ENCODE results near the gene PRPF19.

- no peak for TF ChIP-seq POLR2A (IDR thresholded peaks at IDR 0.05; ENCODE audit: control extremely low read depth in 1 of 2, low read depth in 2 of 2, low read length in 2 of 2)
- no peak for TF ChIP-seq EP300 (IDR thresholded peaks at IDR 0.05; ENCODE audit: borderline replicate concordance in 1 of 2, low read depth in 2 of 2, low read length in 2 of 2)
- TF ChIP-seq CTCF (IDR thresholded peaks at IDR 0.05; ENCODE audit: control extremely low read depth in 1 of 3, insufficient read depth in 1 of 3, low read depth in 1 of 3, low read length in 3 of 3), result no peak
- no peak for TF ChIP-seq CEBPB (IDR thresholded peaks at IDR 0.05; ENCODE audit: low read depth, low read length)
- no peak for TF ChIP-seq JUND (IDR thresholded peaks at IDR 0.05; ENCODE audit: low read length)
- no peak for TF ChIP-seq POLR2AphosphoS5 (IDR thresholded peaks at IDR 0.05; ENCODE audit: low read depth, low read length)
- no peak for TF ChIP-seq FOSL1 (IDR thresholded peaks at IDR 0.05; ENCODE audit: insufficient read depth, low read depth, low read length)
- no peak for TF ChIP-seq CREB1 (IDR thresholded peaks at IDR 0.05)
- TF ChIP-seq POU5F1 (IDR thresholded peaks at IDR 0.05; ENCODE audit: low read depth, low read length), result no peak
- TF ChIP-seq MAX (IDR thresholded peaks at IDR 0.05), result no peak
- no peak for TF ChIP-seq KDM1A (IDR thresholded peaks at IDR 0.05; ENCODE audit: borderline replicate concordance, low read length)
- no peak for TF ChIP-seq NRF1 (IDR thresholded peaks at IDR 0.05; ENCODE audit: low read depth, low read length)
- no peak for TF ChIP-seq NANOG (IDR thresholded peaks at IDR 0.05; ENCODE audit: insufficient read depth, low read depth, low read length, poor library complexity, severe bottlenecking)
- no peak for TF ChIP-seq RAD21 (IDR thresholded peaks at IDR 0.05 in 1 of 2, conservative IDR thresholded peaks at IDR 0.05 in 1 of 2; ENCODE audit: low read depth in 2 of 2, low read length in 2 of 2)
Measured at GRCh38 chr11:60897496-60897895, 8.9 kb downstream of the PRPF19 start.
